GM12878 (cell line): ENCODE data around the gene POLE2.

Experiments used
- BHLHE40 ChIP-seq, 2 experiments: fragments of 450-650 bp in 1 of 2; IDR thresholded peaks; 2 replicates each; pipeline ENCODE4 v1.6.1; 2011 to 2017; ENCODE audit warnings: low read depth in 2 of 2, borderline replicate concordance in 1 of 2, improper control_type of control experiment in 1 of 2, low read length in 1 of 2, mild to moderate bottlenecking in 1 of 2
- CHD1 ChIP-seq: IDR thresholded peaks from 2 replicates; pipeline ENCODE4 v1.6.1; 2012; ENCODE audit warnings: low read depth, low read length, improper control_type of control experiment
- NRF1 ChIP-seq: conservative IDR thresholded peaks from 2 replicates; pipeline ENCODE4 v1.6.1; 2011; ENCODE audit warnings: mild to moderate bottlenecking, low read depth, low read length, improper control_type of control experiment
- RAD21 ChIP-seq: IDR thresholded peaks from 2 replicates; pipeline ENCODE4 v1.6.1; 2011; ENCODE audit warnings: mild to moderate bottlenecking, low read depth, low read length, moderate library complexity; ENCODE audit not compliant: insufficient read depth
- SMAD1 ChIP-seq: fragments of 450-650 bp; IDR thresholded peaks from 2 replicates; pipeline ENCODE4 v1.6.1; 2018; ENCODE audit warnings: mild to moderate bottlenecking, low read depth; ENCODE audit not compliant: partially characterized antibody
- SUZ12 ChIP-seq: fragments of 200-600 bp; sonication (generic); IDR thresholded peaks from one replicate; pipeline ENCODE4 v1.6.1; 2018; ENCODE audit warnings: antibody characterized with exemption, mild to moderate bottlenecking; ENCODE audit not compliant: unreplicated experiment
- YY1 ChIP-seq: IDR thresholded peaks from 2 replicates; pipeline ENCODE4 v1.6.1; 2011; ENCODE audit warnings: low read depth, mild to moderate bottlenecking, low read length
- ZNF274 ChIP-seq: IDR thresholded peaks from one replicate; pipeline ENCODE4 v1.8.0; 2011; ENCODE audit not compliant: insufficient read length, insufficient read depth
- TF ChIP-seq, protein P1 (sequence below): IDR thresholded peaks from 2 replicates; pipeline ENCODE4 v1.6.1; 2012; ENCODE audit warnings: low read length, inconsistent platforms
- TF ChIP-seq, protein P2 (sequence below): IDR thresholded peaks from 2 replicates; pipeline ENCODE4 v1.6.1; 2011; ENCODE audit warnings: low read depth, mild to moderate bottlenecking, low read length, moderate library complexity, borderline replicate concordance; ENCODE audit errors: extremely low read depth
- TF ChIP-seq, protein P3 (sequence below), 3 experiments: IDR thresholded peaks in 2 of 3; conservative IDR thresholded peaks in 1 of 3; 2 replicates each; pipeline ENCODE4 v1.5.1; 2011; ENCODE audit warnings: low read depth in 3 of 3, low read length in 3 of 3, mild to moderate bottlenecking in 3 of 3, control low read depth in 2 of 3, moderate library complexity in 2 of 3, inconsistent platforms in 1 of 3, mixed read lengths in 1 of 3; ENCODE audit not compliant: control insufficient read depth in 2 of 3, insufficient read depth in 1 of 3; ENCODE audit errors: extremely low read depth in 1 of 3
- TF ChIP-seq, protein P4 (sequence below): fragments of 450-650 bp; IDR thresholded peaks from 2 replicates; pipeline ENCODE4 v1.6.1; 2016; ENCODE audit warnings: mild to moderate bottlenecking, moderate library complexity, borderline replicate concordance
- TF ChIP-seq, protein P5 (sequence below): IDR thresholded peaks from 2 replicates; pipeline ENCODE4 v1.6.1; 2011; ENCODE audit warnings: mild to moderate bottlenecking, low read depth, low read length, moderate library complexity; ENCODE audit not compliant: insufficient replicate concordance

DNA sequence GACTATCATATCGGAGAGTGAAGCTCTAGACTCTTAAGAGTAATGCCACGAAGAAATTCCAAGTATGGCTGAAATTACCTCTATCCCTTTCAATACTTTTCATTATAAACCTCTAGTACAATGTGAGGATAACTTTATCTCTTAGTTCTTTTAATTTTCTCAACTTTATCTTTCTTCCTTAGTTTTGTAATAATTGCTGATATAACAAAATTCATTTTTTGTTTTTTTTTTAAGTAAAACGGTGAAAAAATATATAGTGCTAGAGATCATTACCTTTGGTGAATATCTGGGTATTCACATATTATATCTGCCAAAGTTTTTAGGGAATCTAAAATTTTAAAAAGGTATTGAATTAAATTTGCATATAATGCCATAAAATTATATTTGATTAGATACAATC, 33.5 kb downstream of the POLE2 start:
- TF ChIP-seq BHLHE40 (IDR thresholded peaks at IDR 0.05; ENCODE audit: borderline replicate concordance in 1 of 2, low read depth in 2 of 2, low read length in 1 of 2) (no peak), SMAD1 (no peak), SUZ12 (no peak), RAD21 (no peak), ZNF274 (no peak), CHD1 (no peak), NRF1 (no peak), YY1 (no peak)
- TF ChIP-seq, protein P1, sequence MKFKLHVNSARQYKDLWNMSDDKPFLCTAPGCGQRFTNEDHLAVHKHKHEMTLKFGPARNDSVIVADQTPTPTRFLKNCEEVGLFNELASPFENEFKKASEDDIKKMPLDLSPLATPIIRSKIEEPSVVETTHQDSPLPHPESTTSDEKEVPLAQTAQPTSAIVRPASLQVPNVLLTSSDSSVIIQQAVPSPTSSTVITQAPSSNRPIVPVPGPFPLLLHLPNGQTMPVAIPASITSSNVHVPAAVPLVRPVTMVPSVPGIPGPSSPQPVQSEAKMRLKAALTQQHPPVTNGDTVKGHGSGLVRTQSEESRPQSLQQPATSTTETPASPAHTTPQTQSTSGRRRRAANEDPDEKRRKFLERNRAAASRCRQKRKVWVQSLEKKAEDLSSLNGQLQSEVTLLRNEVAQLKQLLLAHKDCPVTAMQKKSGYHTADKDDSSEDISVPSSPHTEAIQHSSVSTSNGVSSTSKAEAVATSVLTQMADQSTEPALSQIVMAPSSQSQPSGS = no peak
- TF ChIP-seq, protein P2, sequence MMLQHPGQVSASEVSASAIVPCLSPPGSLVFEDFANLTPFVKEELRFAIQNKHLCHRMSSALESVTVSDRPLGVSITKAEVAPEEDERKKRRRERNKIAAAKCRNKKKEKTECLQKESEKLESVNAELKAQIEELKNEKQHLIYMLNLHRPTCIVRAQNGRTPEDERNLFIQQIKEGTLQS = no peak
- TF ChIP-seq, protein P3, sequence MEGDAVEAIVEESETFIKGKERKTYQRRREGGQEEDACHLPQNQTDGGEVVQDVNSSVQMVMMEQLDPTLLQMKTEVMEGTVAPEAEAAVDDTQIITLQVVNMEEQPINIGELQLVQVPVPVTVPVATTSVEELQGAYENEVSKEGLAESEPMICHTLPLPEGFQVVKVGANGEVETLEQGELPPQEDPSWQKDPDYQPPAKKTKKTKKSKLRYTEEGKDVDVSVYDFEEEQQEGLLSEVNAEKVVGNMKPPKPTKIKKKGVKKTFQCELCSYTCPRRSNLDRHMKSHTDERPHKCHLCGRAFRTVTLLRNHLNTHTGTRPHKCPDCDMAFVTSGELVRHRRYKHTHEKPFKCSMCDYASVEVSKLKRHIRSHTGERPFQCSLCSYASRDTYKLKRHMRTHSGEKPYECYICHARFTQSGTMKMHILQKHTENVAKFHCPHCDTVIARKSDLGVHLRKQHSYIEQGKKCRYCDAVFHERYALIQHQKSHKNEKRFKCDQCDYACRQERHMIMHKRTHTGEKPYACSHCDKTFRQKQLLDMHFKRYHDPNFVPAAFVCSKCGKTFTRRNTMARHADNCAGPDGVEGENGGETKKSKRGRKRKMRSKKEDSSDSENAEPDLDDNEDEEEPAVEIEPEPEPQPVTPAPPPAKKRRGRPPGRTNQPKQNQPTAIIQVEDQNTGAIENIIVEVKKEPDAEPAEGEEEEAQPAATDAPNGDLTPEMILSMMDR (IDR thresholded peaks at IDR 0.05 in 2 of 3, conservative IDR thresholded peaks at IDR 0.05 in 1 of 3; ENCODE audit: control insufficient read depth in 2 of 3, extremely low read depth in 1 of 3, insufficient read depth in 1 of 3, low read depth in 3 of 3, low read length in 3 of 3) = no peak
- TF ChIP-seq, protein P4, sequence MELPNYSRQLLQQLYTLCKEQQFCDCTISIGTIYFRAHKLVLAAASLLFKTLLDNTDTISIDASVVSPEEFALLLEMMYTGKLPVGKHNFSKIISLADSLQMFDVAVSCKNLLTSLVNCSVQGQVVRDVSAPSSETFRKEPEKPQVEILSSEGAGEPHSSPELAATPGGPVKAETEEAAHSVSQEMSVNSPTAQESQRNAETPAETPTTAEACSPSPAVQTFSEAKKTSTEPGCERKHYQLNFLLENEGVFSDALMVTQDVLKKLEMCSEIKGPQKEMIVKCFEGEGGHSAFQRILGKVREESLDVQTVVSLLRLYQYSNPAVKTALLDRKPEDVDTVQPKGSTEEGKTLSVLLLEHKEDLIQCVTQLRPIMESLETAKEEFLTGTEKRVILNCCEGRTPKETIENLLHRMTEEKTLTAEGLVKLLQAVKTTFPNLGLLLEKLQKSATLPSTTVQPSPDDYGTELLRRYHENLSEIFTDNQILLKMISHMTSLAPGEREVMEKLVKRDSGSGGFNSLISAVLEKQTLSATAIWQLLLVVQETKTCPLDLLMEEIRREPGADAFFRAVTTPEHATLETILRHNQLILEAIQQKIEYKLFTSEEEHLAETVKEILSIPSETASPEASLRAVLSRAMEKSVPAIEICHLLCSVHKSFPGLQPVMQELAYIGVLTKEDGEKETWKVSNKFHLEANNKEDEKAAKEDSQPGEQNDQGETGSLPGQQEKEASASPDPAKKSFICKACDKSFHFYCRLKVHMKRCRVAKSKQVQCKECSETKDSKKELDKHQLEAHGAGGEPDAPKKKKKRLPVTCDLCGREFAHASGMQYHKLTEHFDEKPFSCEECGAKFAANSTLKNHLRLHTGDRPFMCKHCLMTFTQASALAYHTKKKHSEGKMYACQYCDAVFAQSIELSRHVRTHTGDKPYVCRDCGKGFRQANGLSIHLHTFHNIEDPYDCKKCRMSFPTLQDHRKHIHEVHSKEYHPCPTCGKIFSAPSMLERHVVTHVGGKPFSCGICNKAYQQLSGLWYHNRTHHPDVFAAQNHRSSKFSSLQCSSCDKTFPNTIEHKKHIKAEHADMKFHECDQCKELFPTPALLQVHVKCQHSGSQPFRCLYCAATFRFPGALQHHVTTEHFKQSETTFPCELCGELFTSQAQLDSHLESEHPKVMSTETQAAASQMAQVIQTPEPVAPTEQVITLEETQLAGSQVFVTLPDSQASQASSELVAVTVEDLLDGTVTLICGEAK = no peak
- TF ChIP-seq, protein P5, sequence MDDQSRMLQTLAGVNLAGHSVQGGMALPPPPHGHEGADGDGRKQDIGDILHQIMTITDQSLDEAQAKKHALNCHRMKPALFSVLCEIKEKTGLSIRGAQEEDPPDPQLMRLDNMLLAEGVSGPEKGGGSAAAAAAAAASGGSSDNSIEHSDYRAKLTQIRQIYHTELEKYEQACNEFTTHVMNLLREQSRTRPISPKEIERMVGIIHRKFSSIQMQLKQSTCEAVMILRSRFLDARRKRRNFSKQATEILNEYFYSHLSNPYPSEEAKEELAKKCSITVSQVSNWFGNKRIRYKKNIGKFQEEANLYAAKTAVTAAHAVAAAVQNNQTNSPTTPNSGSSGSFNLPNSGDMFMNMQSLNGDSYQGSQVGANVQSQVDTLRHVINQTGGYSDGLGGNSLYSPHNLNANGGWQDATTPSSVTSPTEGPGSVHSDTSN = no peak
